K562 (cell line): ENCODE measurements around the gene CDCP2. TPM values are rescaled to one million over a fixed set of nuclear protein-coding genes. Genes with fewer than 3 reads are reported as not detected.

Experiments
- ATAC-seq: fragments of 200-7000 bp; cut with Tn5 transposase; 3 replicates; pipeline ENCODE4 v1.9.1; 2020; ENCODE audit warnings: moderate library complexity
- BruUV-seq: library from RNA; stranded (reverse); fragments of 400-500 nt; replicated peaks from 2 replicates; lab custom pipeline; 2021; lab: Mats Ljungman, UMichigan
- CTCF ChIA-PET: fragments of 300-600 bp; formaldehyde crosslinking; extraction: SDS; loops from one replicate; lab custom pipeline; 2021; ENCODE audit warnings: low intra/inter-chr PET ratio; lab: Yijun Ruan, JAX
- POLR2A ChIA-PET: fragments of 300-600, 350-650 bp; sonication (Branson Sonifier 250); formaldehyde crosslinking; extraction: SDS; loops from one replicate; lab custom pipeline; 2021; ENCODE audit warnings: antibody characterized with exemption, inconsistent platforms; lab: Yijun Ruan, JAX
- DNase-seq, 4 experiments: peaks; one replicate each; pipeline versions ENCODE4 v3.0.0 to v3.0.0-alpha.2; 2011 to 2018; ENCODE audit warnings: low spot score in 3 of 4, mixed read lengths in 3 of 4; ENCODE audit errors: extremely low read depth in 1 of 4
- FAIRE-seq: peaks from 2 replicates; lab custom pipeline; 2011; peaks lifted over from hg19 to GRCh38; lab: Jason Lieb, UNC
- H2AFZ ChIP-seq: 2 replicates; pipeline ENCODE4 v1.6.0; 2011; ENCODE audit warnings: low read depth, low read length, control low read depth, inconsistent platforms
- H3K27ac ChIP-seq: fragments of 200-600 bp; 3 replicates; pipeline ENCODE4 v1.8.0; 2011; ENCODE audit warnings: low read depth, mild to moderate bottlenecking, control low read depth, inconsistent platforms, low read length, moderate library complexity, mixed read lengths; ENCODE audit errors: extremely low read depth
- H3K27me3 ChIP-seq, 2 experiments: fragments of 300-600 bp in 1 of 2; 2 replicates in 1 of 2; 3 replicates in 1 of 2; pipeline versions ENCODE4 v1.6.0 to v1.8.0; 2011; ENCODE audit warnings: inconsistent platforms in 2 of 2, low read length in 2 of 2, mild to moderate bottlenecking in 1 of 2, mixed read lengths in 1 of 2, moderate library complexity in 1 of 2; ENCODE audit not compliant: control insufficient read depth in 2 of 2, insufficient read depth in 2 of 2
- H3K36me3 ChIP-seq: fragments of 300-600 bp; 3 replicates; pipeline ENCODE4 v1.8.0; 2011; ENCODE audit warnings: mild to moderate bottlenecking, low read length, inconsistent platforms; ENCODE audit not compliant: control insufficient read depth, insufficient read depth
- H3K4me1 ChIP-seq, 2 experiments: fragments of 200-600 bp in 1 of 2; replicated peaks in 1 of 2; 2 replicates in 1 of 2; 3 replicates in 1 of 2; pipeline versions ENCODE4 v1.5.1 to v1.8.0; 2011; ENCODE audit warnings: inconsistent platforms in 2 of 2, low read length in 2 of 2, mild to moderate bottlenecking in 1 of 2, mixed read lengths in 1 of 2, moderate library complexity in 1 of 2; ENCODE audit not compliant: control insufficient read depth in 2 of 2, insufficient read depth in 2 of 2
- H3K4me2 ChIP-seq: 2 replicates; pipeline ENCODE4 v1.6.1; 2011; ENCODE audit warnings: low read length, control low read depth, inconsistent platforms, mixed read lengths; ENCODE audit not compliant: insufficient read depth
- H3K4me3 ChIP-seq: fragments of 200-600 bp; sonication (generic), shearing (Covaris generic); 2 replicates; pipeline ENCODE4 v1.5.1; 2016; ENCODE audit warnings: control low read depth, inconsistent platforms
- H3K79me2 ChIP-seq: fragments of 200-600 bp; 3 replicates; pipeline ENCODE4 v1.8.0; 2011; ENCODE audit warnings: low read length, inconsistent platforms; ENCODE audit not compliant: control insufficient read depth, insufficient read depth
- H3K9ac ChIP-seq, 2 experiments: 2 replicates each; pipeline versions ENCODE4 v1.6.0 to v1.6.1; 2011; ENCODE audit warnings: low read depth in 2 of 2, low read length in 2 of 2, control low read depth in 1 of 2, inconsistent platforms in 1 of 2, mild to moderate bottlenecking in 1 of 2, mixed read lengths in 1 of 2; ENCODE audit not compliant: insufficient read depth in 1 of 2
- H3K9me1 ChIP-seq: one replicate; pipeline ENCODE4 v1.6.0; 2011; ENCODE audit warnings: inconsistent platforms, mild to moderate bottlenecking, low read length, moderate library complexity; ENCODE audit not compliant: control insufficient read depth, insufficient read depth
- H3K9me3 ChIP-seq: replicated peaks from 2 replicates; pipeline ENCODE4 v1.5.1; 2011; ENCODE audit warnings: low read depth, low read length, inconsistent platforms; ENCODE audit not compliant: control insufficient read depth, insufficient read depth
- H4K20me1 ChIP-seq: replicated peaks from 2 replicates; pipeline ENCODE4 v1.6.1; 2011; ENCODE audit warnings: low read length, inconsistent platforms, mixed read lengths; ENCODE audit not compliant: control insufficient read depth, insufficient read depth
- BCL6 ChIP-seq: fragments of 250-450 bp; sonication (Bioruptor Pico); IDR thresholded peaks from 2 replicates; pipeline ENCODE4 v1.4.0; 2020
- CCAR2 ChIP-seq: fragments of 200-400 bp; formaldehyde crosslinking; IDR thresholded peaks from 2 replicates; pipeline ENCODE4 v1.6.1; 2017; ENCODE audit warnings: mild to moderate bottlenecking, low read depth, low read length
- SIX5 ChIP-seq, 2 experiments: IDR thresholded peaks; 2 replicates each; pipeline ENCODE4 v1.6.1; 2011; ENCODE audit warnings: low read length in 2 of 2, borderline replicate concordance in 1 of 2, low read depth in 1 of 2, mild to moderate bottlenecking in 1 of 2, moderate library complexity in 1 of 2; ENCODE audit not compliant: insufficient read depth in 1 of 2
- SPI1 ChIP-seq: IDR thresholded peaks from 2 replicates; pipeline ENCODE4 v1.6.1; 2011; ENCODE audit warnings: low read depth, low read length, control low read depth, borderline replicate concordance
- TCF3 ChIP-seq: sonication (generic); formaldehyde crosslinking; IDR thresholded peaks from 2 replicates; pipeline ENCODE4 v1.4.0; 2020; ENCODE audit warnings: mild to moderate bottlenecking, missing genetic modification reagents
- ZNF124 ChIP-seq: sonication (generic); formaldehyde crosslinking; IDR thresholded peaks from 2 replicates; pipeline ENCODE4 v1.8.1; 2022; ENCODE audit warnings: missing genetic modification reagents
- WGBS: fragments of 100-300 bp; shearing (Covaris generic); methylation state at CpG from one replicate; pipeline ENCODE4 v1.1.6; 2016; ENCODE audit warnings: low coverage, mixed read lengths; ENCODE audit not compliant: insufficient coverage; ENCODE audit errors: missing lambda C conversion rate; 5-methylcytosine and 5-hydroxymethylcytosine counted together
- in situ Hi-C: fragments of 300-500 bp; cut with MboI; formaldehyde crosslinking; loops from 4 replicates; pipeline ENCODE4 v1.15.0; 2018; ENCODE audit warnings: inconsistent platforms, mixed read lengths
- intact Hi-C: fragments of 100-400 bp; cut with micrococcal nuclease; formaldehyde crosslinking; loops from 2 replicates; pipeline ENCODE4 v1.14.2; 2022
- polyA plus RNA-seq, 8 experiments: library from polyadenylated mRNA; depleted of rRNA in 4 of 8; stranded (reverse) in 5 of 8; unstranded in 3 of 8; fragments of >200 nt; fragmentation: Nextera tagmentation in 2 of 8; fragmentation: Illumina TruSeq in 1 of 8; extraction: Ambion mirVana in 2 of 8; extraction: Trizol in 1 of 8; gene quantifications; 2 replicates each; pipeline versions ENCODE4 v1.2.1 to v1.2.3, GENCODE V29; 2011 to 2014; ENCODE audit warnings: inconsistent platforms in 1 of 8, missing spikeins in 1 of 8
- total RNA-seq, 7 experiments: library from RNA; depleted of rRNA in 6 of 7; stranded (reverse); fragments of >200 nt in 6 of 7; fragmentation: Illumina TruSeq in 2 of 7; extraction: Trizol in 2 of 7; gene quantifications; 2 replicates each; pipeline versions ENCODE4 v1.2.1 to v1.2.3, GENCODE V29; 2011 to 2021; ENCODE audit warnings: low replicate concordance in 1 of 7

The CDCP2 gene
- total and polyA plus RNA-seq, 9 of the 15 experiments (the other 6 are each of a cell fraction or from before 2014, with no cell fraction given): not detected

- POLR2A ChIA-PET: interaction anchor here (0.6 to 1.5 kb wide), 5 partner anchors 10 to 447 kb away, joined by 3 to 9 read pairs (median 4); no protein-coding TSS in a partner anchor
- Histone ChIP-seq H3K4me1 (0 out of 5 replicates have a peak, but pooled peaks cover 0 to 4% of the 10 kb centered on the region in 2 experiments), H3K4me2 (no peak overlapping the region), H3K9me1 (no peaks in the 10 kb centered on the region)
- no peak for TF ChIP-seq CCAR2
- no peak for TF ChIP-seq ZNF124 (CRISPR knock-in tag)
- no peak for TF ChIP-seq BCL6 (CRISPR knock-in tag)
- no peak for TF ChIP-seq TCF3 (CRISPR knock-in tag)
- TF ChIP-seq, all 486 proteins: peak for 0
- Histone ChIP-seq H3K4me3 (no peak overlapping the region), H3K27ac (no peak overlapping the region), H3K9ac (no peak overlapping the region), H3K36me3 (peaks cover 4% of the 10 kb centered on the region; the same call in 1 of the 3 replicates), H3K27me3 (no peaks in the 10 kb centered on the region), H2AFZ (no peak overlapping the region), H4K20me1 (no peaks in the 10 kb centered on the region), H3K9me3 (no peaks in the 10 kb centered on the region), H3K79me2 (no peaks in the 10 kb centered on the region)
- DNase-seq (no peak), FAIRE-seq (no peak), ATAC-seq (no peak)
- TSS peak; percentile 30 for BruUV-seq
- in situ Hi-C loops (no loop called here), intact Hi-C loops (no loop called here)
- 30% methylated on average over 6 of the region's 6 CpGs for WGBS
- CTCF ChIA-PET: no interaction called here
These were observed 53.7 kb downstream of the CDCP2 start for GRCh38 chr1:54099061-54099610.

- no TSS peak for BruUV-seq
- no peak for TF ChIP-seq SIX5 (IDR thresholded peaks at IDR 0.05; ENCODE audit: borderline replicate concordance in 1 of 2, insufficient read depth in 1 of 2, low read depth in 1 of 2, low read length in 2 of 2)
- peak; percentile 62; the same call in 1 of the 2 replicates for TF ChIP-seq SPI1
These were observed 55.9 kb downstream of the CDCP2 start for GRCh38 chr1:54096877-54097240.

More at GRCh38 chr1:54096877-54097240, 55.9 kb downstream of the CDCP2 start:
- ChIA-PET POLR2A (no interaction called here), CTCF (no interaction called here)
- in situ Hi-C loops (no loop called here), intact Hi-C loops (no loop called here)
- H3K9me3 ChIP-seq: no peaks in the 10 kb centered on the region
- H3K4me3 ChIP-seq: no peak overlapping the region
- no peak overlapping the region for H2AFZ ChIP-seq
- no peaks in the 10 kb centered on the region for H3K9me1 ChIP-seq
- WGBS: 54% methylated on average over 7 of the region's 7 CpGs
- no peak overlapping the region for H3K9ac ChIP-seq
- no peaks in the 10 kb centered on the region for H3K79me2 ChIP-seq
- H3K27ac ChIP-seq: no peak overlapping the region
- H3K27me3 ChIP-seq: no peaks in the 10 kb centered on the region
- H3K4me2 ChIP-seq: no peak overlapping the region
- H4K20me1 ChIP-seq: no peaks in the 10 kb centered on the region
- 0 out of 5 replicates have a peak, but pooled peaks cover 0 to 4% of the 10 kb centered on the region in 2 experiments for H3K4me1 ChIP-seq
- FAIRE-seq: no peak
- peak; percentile 26; the same call in 2 of the 3 replicates for ATAC-seq
- no peak for DNase-seq
- H3K36me3 ChIP-seq: peaks cover 4% of the 10 kb centered on the region; the same call in 1 of the 3 replicates
